GDM1 (cell line): ENCODE results near the gene PGM1.

Source experiments
- DNase-seq: peaks from one replicate; lab custom pipeline; 2025; lab: John Stamatoyannopoulos, UW

The PGM1 gene

GRCh38 chr1:63701187-63701586 is 108.0 kb downstream of the PGM1 start:
- no peak for DNase-seq

GRCh38 chr1:63703701-63704107 is 110.5 kb downstream of the PGM1 start:
- no peak for DNase-seq

GRCh38 chr1:63704443-63704842 is 111.2 kb downstream of the PGM1 start:
- DNase-seq, result no peak

- DNase-seq, result no peak
These were observed 111.9 kb downstream of the PGM1 start for GRCh38 chr1:63705078-63705477.

GRCh38 chr1:63709267-63709828 is 116.1 kb downstream of the PGM1 start:
- DNase-seq, result no peak
